Activated CD8-positive, alpha-beta memory T cell treated with anti-CD3 and anti-CD28 coated beads, Interleukin-2, amount 10 ng/mL, durations not matched to agents 7 days and 5 days (primary cell): ENCODE results near the gene TMPRSS2. TPM values are rescaled to one million over a fixed set of nuclear protein-coding genes. Genes with fewer than 3 reads are reported as not detected.

Source experiments
- ATAC-seq: fragments of 150-1000 bp; cut with Tn5 transposase; one replicate; pipeline ENCODE4 v1.10.0; 2021; ENCODE audit warnings: moderate library complexity
- CTCF ChIA-PET: fragments of 350-600 bp; sonication (Branson Sonifier 250); formaldehyde crosslinking; loops from one replicate; lab custom pipeline; 2021; ENCODE audit warnings: antibody characterized with exemption; lab: Charles Lee
- DNase-seq: peaks from one replicate; pipeline ENCODE4 v3.0.0-alpha.2; 2020
- H3K27ac Mint-ChIP-seq: one replicate; pipeline ENCODE4 v1.8.0; 2021; ENCODE audit warnings: mild to moderate bottlenecking, mixed read lengths
- H3K27me3 Mint-ChIP-seq: one replicate; pipeline ENCODE4 v1.8.0; 2021; ENCODE audit warnings: mixed read lengths
- H3K36me3 Mint-ChIP-seq: one replicate; pipeline ENCODE4 v1.8.0; 2021; ENCODE audit warnings: mild to moderate bottlenecking, mixed read lengths
- H3K4me1 Mint-ChIP-seq: one replicate; pipeline ENCODE4 v1.8.0; 2021; ENCODE audit warnings: mixed read lengths
- H3K4me3 Mint-ChIP-seq: one replicate; pipeline ENCODE4 v1.8.0; 2021; ENCODE audit warnings: mild to moderate bottlenecking, moderate library complexity, mixed read lengths
- H3K9me3 Mint-ChIP-seq: one replicate; pipeline ENCODE4 v1.8.0; 2022; ENCODE audit warnings: low read depth, mixed read lengths
- total RNA-seq, 2 experiments: library from RNA; stranded (reverse); gene quantifications; one replicate each; pipeline ENCODE4 v1.2.3, GENCODE V29; 2021

The TMPRSS2 gene
- not detected for total RNA-seq

- Mint-ChIP-seq H3K9me3 (no peaks in the 10 kb centered on the region), H3K4me3 (no peak within 1 kb of the TSS), H3K4me1 (peaks cover 4% of the 10 kb centered on the region), H3K27me3 (peaks cover 64% of the 10 kb centered on the region), H3K27ac (no peak within 1 kb of the TSS), H3K36me3 (no peaks in the 10 kb centered on the region)
- ATAC-seq = no peak
- no peak for DNase-seq
- CTCF ChIA-PET = no interaction called here
These were observed at the start of gene TMPRSS2 for GRCh38 chr21:41507521-41508414. TMPRSS2 (minus strand) TSS chr21:41508158; CDS start chr21:41498133, 10,025 bp downstream.

- peaks cover 8% of the 10 kb centered on the region for H3K4me1 Mint-ChIP-seq
- H3K27ac Mint-ChIP-seq = no peak overlapping the region
- DNase-seq (no peak), ATAC-seq (no peak)
- CTCF ChIA-PET = no interaction called here
- no peaks in the 10 kb centered on the region for H3K9me3 Mint-ChIP-seq
- H3K36me3 Mint-ChIP-seq = no peaks in the 10 kb centered on the region
- no peak overlapping the region for H3K4me3 Mint-ChIP-seq
- peaks cover 28% of the 10 kb centered on the region for H3K27me3 Mint-ChIP-seq
These were observed 47.1 kb upstream of the TMPRSS2 start for GRCh38 chr21:41555057-41555456.

GRCh38 chr21:41552254-41552653 is 44.3 kb upstream of the TMPRSS2 start:
- H3K36me3 Mint-ChIP-seq = no peaks in the 10 kb centered on the region
- H3K9me3 Mint-ChIP-seq = no peaks in the 10 kb centered on the region
- no peak for ATAC-seq
- H3K27me3 Mint-ChIP-seq = peaks cover 6% of the 10 kb centered on the region
- H3K4me1 Mint-ChIP-seq = no peaks in the 10 kb centered on the region
- no peak overlapping the region for H3K27ac Mint-ChIP-seq
- no peak for DNase-seq
- H3K4me3 Mint-ChIP-seq = no peak overlapping the region
- CTCF ChIA-PET = interaction anchor here (0.6 kb wide), 1 partner anchor 137 kb away, joined by 3 read pairs; no protein-coding TSS in a partner anchor

- no peak for DNase-seq
- peaks cover 2% of the 10 kb centered on the region for H3K4me1 Mint-ChIP-seq
These were observed 40.8 kb upstream of the TMPRSS2 start for GRCh38 chr21:41548781-41549180.

GRCh38 chr21:41547111-41547510 is 39.2 kb upstream of the TMPRSS2 start:
- Mint-ChIP-seq H3K27ac (no peak overlapping the region), H3K36me3 (no peaks in the 10 kb centered on the region), H3K27me3 (peaks cover 21% of the 10 kb centered on the region), H3K4me3 (no peak overlapping the region), H3K9me3 (no peaks in the 10 kb centered on the region), H3K4me1 (peaks cover 2% of the 10 kb centered on the region)
- DNase-seq = no peak
- CTCF ChIA-PET = no interaction called here
- ATAC-seq = no peak

More at GRCh38 chr21:41548781-41549180, 40.8 kb upstream of the TMPRSS2 start:
- no peaks in the 10 kb centered on the region for H3K9me3 Mint-ChIP-seq
- CTCF ChIA-PET = no interaction called here
- H3K4me3 Mint-ChIP-seq = no peak overlapping the region
- H3K36me3 Mint-ChIP-seq = no peaks in the 10 kb centered on the region
- no peak overlapping the region for H3K27ac Mint-ChIP-seq
- ATAC-seq = no peak
- H3K27me3 Mint-ChIP-seq = peaks cover 17% of the 10 kb centered on the region

DNA sequence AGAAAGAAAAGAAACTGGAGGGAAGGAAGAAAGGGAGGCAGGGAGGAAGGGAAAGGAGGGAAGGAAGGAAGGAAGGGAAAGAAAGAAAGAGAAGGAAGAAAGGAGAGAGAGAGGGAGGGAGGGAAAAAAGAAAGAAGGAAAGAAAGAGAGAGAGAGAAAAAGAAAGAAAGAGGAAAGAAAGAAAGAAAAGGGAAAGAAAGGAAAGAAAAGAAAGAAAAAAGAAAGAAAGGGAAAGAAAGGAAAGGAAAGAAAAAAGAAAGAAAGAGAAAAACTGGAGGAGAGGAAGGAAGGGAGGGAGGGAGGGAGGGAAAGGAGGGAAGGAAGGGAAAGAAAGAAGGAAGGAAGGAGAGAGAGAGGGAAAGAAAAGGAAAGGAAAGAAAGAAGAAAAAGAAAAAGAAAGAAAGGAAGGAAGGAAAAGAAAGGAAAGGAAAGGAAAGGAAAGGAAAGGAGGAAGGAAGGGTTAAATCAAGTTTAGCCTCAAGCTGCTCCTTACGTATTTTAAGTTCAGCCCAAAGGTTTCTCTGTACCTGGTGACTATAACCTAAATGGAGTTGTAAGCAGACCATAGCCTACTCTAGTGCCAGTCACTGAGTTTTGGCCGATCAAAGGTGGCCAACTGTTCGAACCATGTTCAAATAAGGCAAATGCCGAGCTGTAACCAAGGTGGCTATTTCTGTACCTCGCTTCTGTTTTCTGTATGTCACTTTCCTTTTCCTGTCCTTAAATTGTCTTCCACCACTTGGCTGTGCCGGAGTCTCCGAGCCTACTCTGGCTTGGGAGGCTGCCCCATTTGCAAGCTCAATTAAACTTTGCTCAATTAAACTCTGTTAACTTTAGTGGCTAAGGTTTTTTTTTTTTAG is 37.8 kb upstream of the TMPRSS2 start:
- H3K4me1 Mint-ChIP-seq = peaks cover 2% of the 10 kb centered on the region
- H3K27ac Mint-ChIP-seq = no peak overlapping the region
- H3K36me3 Mint-ChIP-seq = no peaks in the 10 kb centered on the region
- ATAC-seq (no peak), DNase-seq (no peak)
- CTCF ChIA-PET = no interaction called here
- H3K9me3 Mint-ChIP-seq = no peaks in the 10 kb centered on the region
- H3K4me3 Mint-ChIP-seq = no peak overlapping the region
- peaks cover 27% of the 10 kb centered on the region for H3K27me3 Mint-ChIP-seq

GRCh38 chr21:41542727-41543126 is 34.8 kb upstream of the TMPRSS2 start:
- DNase-seq (no peak), ATAC-seq (no peak)
- Mint-ChIP-seq H3K4me3 (no peak overlapping the region), H3K36me3 (no peaks in the 10 kb centered on the region), H3K27me3 (peaks cover 38% of the 10 kb centered on the region), H3K27ac (no peak overlapping the region), H3K9me3 (no peaks in the 10 kb centered on the region), H3K4me1 (peaks cover 2% of the 10 kb centered on the region)
- CTCF ChIA-PET = no interaction called here

DNA sequence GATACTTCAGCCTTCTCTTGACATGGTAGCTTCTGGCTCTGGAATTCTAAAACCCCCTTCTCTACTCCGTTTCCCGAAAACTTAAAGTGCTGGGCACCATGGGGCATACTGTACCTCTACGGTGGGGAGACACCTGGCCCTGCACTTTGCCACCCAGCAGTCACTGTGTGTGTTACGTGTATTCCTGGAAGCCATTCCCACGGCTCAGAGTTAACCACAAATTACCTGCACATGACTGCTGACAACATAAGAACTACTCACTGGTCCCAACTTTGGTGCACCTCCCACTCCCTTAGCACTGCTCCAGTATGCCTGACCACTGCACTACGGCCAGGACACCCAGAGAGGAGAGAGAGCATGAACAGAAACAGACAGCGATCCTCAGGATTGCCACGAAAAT is 29.4 kb upstream of the TMPRSS2 start:
- Mint-ChIP-seq H3K4me1 (no peaks in the 10 kb centered on the region), H3K9me3 (no peaks in the 10 kb centered on the region), H3K27ac (no peak overlapping the region), H3K27me3 (peaks cover 30% of the 10 kb centered on the region), H3K36me3 (no peaks in the 10 kb centered on the region), H3K4me3 (no peak overlapping the region)
- no peak for DNase-seq
- ATAC-seq = no peak
- CTCF ChIA-PET = no interaction called here

DNA sequence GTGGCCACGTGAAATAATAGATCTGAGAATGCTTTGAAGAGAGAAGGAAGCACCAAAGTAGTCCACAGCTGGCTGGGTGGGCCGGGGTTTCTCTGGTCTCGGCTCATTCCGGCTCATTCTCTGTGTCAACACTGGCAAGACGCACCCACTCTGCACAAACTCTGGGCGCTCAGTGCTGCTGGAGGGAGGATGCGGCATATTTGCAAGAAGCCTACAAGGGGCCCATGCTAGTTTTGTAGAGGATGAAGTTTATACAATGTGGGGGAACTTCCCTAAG is 28.8 kb upstream of the TMPRSS2 start:
- DNase-seq = no peak
- peaks cover 30% of the 10 kb centered on the region for H3K27me3 Mint-ChIP-seq
- no peaks in the 10 kb centered on the region for H3K36me3 Mint-ChIP-seq
- H3K27ac Mint-ChIP-seq = no peak overlapping the region
- CTCF ChIA-PET = no interaction called here
- no peaks in the 10 kb centered on the region for H3K4me1 Mint-ChIP-seq
- no peaks in the 10 kb centered on the region for H3K9me3 Mint-ChIP-seq
- no peak overlapping the region for H3K4me3 Mint-ChIP-seq
- ATAC-seq = no peak

DNA sequence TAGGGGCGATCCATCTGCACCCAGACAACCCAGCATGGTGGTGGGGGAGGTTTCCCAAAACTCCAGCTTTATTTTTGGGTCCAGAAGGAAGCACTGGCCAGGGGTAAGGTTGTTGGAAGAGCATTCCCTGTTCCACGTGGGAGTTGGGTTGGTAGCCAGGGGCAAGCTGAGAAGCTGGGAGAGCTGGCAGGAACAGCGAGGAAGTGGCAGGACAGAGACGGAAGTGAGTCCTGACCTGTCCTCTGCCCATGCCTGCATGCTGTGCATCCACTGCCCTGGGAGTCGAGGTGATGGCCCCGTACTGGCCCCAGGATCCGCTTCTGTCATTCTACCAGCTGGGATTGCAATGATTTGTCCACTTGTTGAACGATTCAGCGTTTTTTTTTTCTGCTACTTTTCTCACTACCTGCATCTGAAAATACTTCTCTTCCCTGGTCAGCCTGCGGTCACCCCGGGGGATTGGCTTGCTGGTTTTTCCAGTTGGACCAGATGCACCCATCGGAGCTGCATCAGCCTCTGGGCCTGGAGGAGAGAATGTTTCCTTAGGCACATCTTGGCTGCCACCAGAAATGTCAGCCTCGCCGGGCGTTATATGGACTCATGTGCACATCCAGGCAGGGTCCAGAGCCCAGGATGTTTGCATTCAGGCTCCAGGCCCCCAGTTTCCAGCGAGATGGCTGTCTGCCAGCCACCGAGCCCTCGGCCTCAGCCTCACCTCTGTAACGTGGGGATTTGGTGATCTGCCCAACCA is 28.3 kb upstream of the TMPRSS2 start:
- CTCF ChIA-PET = no interaction called here
- Mint-ChIP-seq H3K27ac (no peak overlapping the region), H3K36me3 (no peaks in the 10 kb centered on the region), H3K9me3 (no peaks in the 10 kb centered on the region), H3K27me3 (peaks cover 26% of the 10 kb centered on the region), H3K4me3 (no peak overlapping the region), H3K4me1 (no peaks in the 10 kb centered on the region)
- ATAC-seq (no peak), DNase-seq (no peak)

GRCh38 chr21:41530366-41530765 is 22.4 kb upstream of the TMPRSS2 start:
- no peak for ATAC-seq
- no peaks in the 10 kb centered on the region for H3K9me3 Mint-ChIP-seq
- CTCF ChIA-PET = no interaction called here

GRCh38 chr21:41529769-41530168 is 21.8 kb upstream of the TMPRSS2 start:
- Mint-ChIP-seq H3K36me3 (no peaks in the 10 kb centered on the region), H3K27me3 (peaks cover 10% of the 10 kb centered on the region), H3K27ac (no peak overlapping the region), H3K4me3 (no peak overlapping the region), H3K9me3 (no peaks in the 10 kb centered on the region), H3K4me1 (no peaks in the 10 kb centered on the region)
- DNase-seq (no peak), ATAC-seq (no peak)
- CTCF ChIA-PET = no interaction called here

More at GRCh38 chr21:41530366-41530765, 22.4 kb upstream of the TMPRSS2 start:
- Mint-ChIP-seq H3K27ac (no peak overlapping the region), H3K27me3 (peaks cover 12% of the 10 kb centered on the region), H3K4me3 (no peak overlapping the region), H3K36me3 (no peaks in the 10 kb centered on the region), H3K4me1 (no peaks in the 10 kb centered on the region)
- DNase-seq = no peak

GRCh38 chr21:41526478-41527087 is 18.6 kb upstream of the TMPRSS2 start:
- DNase-seq (no peak), ATAC-seq (no peak)
- Mint-ChIP-seq H3K4me1 (peaks cover 2% of the 10 kb centered on the region), H3K4me3 (no peak overlapping the region), H3K36me3 (no peaks in the 10 kb centered on the region), H3K9me3 (no peaks in the 10 kb centered on the region), H3K27ac (no peak overlapping the region), H3K27me3 (peaks cover 2% of the 10 kb centered on the region)
- CTCF ChIA-PET = no interaction called here
